H9 (cell line): ENCODE results near the gene ROBO2. TPM values are rescaled to one million over a fixed set of nuclear protein-coding genes. Genes with fewer than 3 reads are reported as not detected.

Experiments
- DNase-seq: peaks from one replicate; pipeline ENCODE4 v3.0.0-alpha.2; 2017
- H2AFZ ChIP-seq: one replicate; pipeline ENCODE4 v1.6.1; 2013; ENCODE audit warnings: mild to moderate bottlenecking, low read length, control low read depth, moderate library complexity
- H2AK5ac ChIP-seq: 2 replicates; pipeline ENCODE4 v1.6.1; 2013; ENCODE audit warnings: low read length, control low read depth, mixed read lengths; ENCODE audit not compliant: insufficient read length
- H2BK120ac ChIP-seq: one replicate; pipeline ENCODE4 v1.6.1; 2013; ENCODE audit warnings: low read depth, mild to moderate bottlenecking, low read length, control low read depth, inconsistent platforms; ENCODE audit not compliant: poor library complexity, severe bottlenecking
- H2BK12ac ChIP-seq: 2 replicates; pipeline ENCODE4 v1.6.1; 2013; ENCODE audit warnings: low read length, control low read depth, mixed read lengths, low read depth; ENCODE audit not compliant: insufficient read length
- H2BK15ac ChIP-seq: 2 replicates; pipeline ENCODE4 v1.6.1; 2013; ENCODE audit warnings: low read depth, low read length, control low read depth
- H2BK20ac ChIP-seq: one replicate; pipeline ENCODE4 v1.6.1; 2013; ENCODE audit warnings: low read depth, mild to moderate bottlenecking, low read length, control low read depth, inconsistent platforms; ENCODE audit not compliant: poor library complexity, severe bottlenecking
- H2BK5ac ChIP-seq: 2 replicates; pipeline ENCODE4 v1.6.1; 2013; ENCODE audit warnings: low read length, control low read depth, mixed read lengths; ENCODE audit not compliant: insufficient read length
- H3K14ac ChIP-seq: 2 replicates; pipeline ENCODE4 v1.6.1; 2013; ENCODE audit warnings: low read length, control low read depth; ENCODE audit not compliant: insufficient read depth
- H3K18ac ChIP-seq: 2 replicates; pipeline ENCODE4 v1.6.1; 2013; ENCODE audit warnings: low read depth, mild to moderate bottlenecking, mixed read lengths, low read length, control low read depth; ENCODE audit not compliant: insufficient read length
- H3K23ac ChIP-seq: 2 replicates; pipeline ENCODE4 v1.6.1; 2013; ENCODE audit warnings: low read length, control low read depth, mixed read lengths, low read depth; ENCODE audit not compliant: insufficient read length
- H3K23me2 ChIP-seq: 2 replicates; pipeline ENCODE4 v1.6.1; 2013; ENCODE audit warnings: low read depth, mild to moderate bottlenecking, mixed read lengths, low read length, control low read depth; ENCODE audit not compliant: insufficient read length, poor library complexity, severe bottlenecking
- H3K27ac ChIP-seq: 2 replicates; pipeline ENCODE4 v1.5.1; 2013; ENCODE audit warnings: low read length, control low read depth, mixed read lengths, low read depth; ENCODE audit not compliant: insufficient read length
- H3K27me3 ChIP-seq: 2 replicates; pipeline ENCODE4 v1.6.1; 2013; ENCODE audit warnings: low read length, control low read depth, inconsistent platforms; ENCODE audit not compliant: insufficient read depth
- H3K4ac ChIP-seq: 2 replicates; pipeline ENCODE4 v1.6.1; 2013; ENCODE audit warnings: low read depth, mild to moderate bottlenecking, control low read depth, inconsistent platforms, low read length, moderate library complexity
- H3K4me1 ChIP-seq: 2 replicates; pipeline ENCODE4 v1.6.1; 2013; ENCODE audit warnings: low read length, control low read depth, inconsistent platforms; ENCODE audit not compliant: insufficient read depth
- H3K4me2 ChIP-seq: 2 replicates; pipeline ENCODE4 v1.6.1; 2013; ENCODE audit warnings: low read length, control low read depth, mixed read lengths; ENCODE audit not compliant: insufficient read length, insufficient read depth
- H3K56ac ChIP-seq: 2 replicates; pipeline ENCODE4 v1.6.1; 2013; ENCODE audit warnings: low read depth, mild to moderate bottlenecking, mixed read lengths, low read length, control low read depth; ENCODE audit not compliant: insufficient read length
- H3K79me1 ChIP-seq: 2 replicates; pipeline ENCODE4 v1.6.1; 2013; ENCODE audit warnings: low read depth, mild to moderate bottlenecking, moderate library complexity, low read length, control low read depth, inconsistent platforms; ENCODE audit not compliant: insufficient read depth, poor library complexity, severe bottlenecking
- H3K79me2 ChIP-seq: 2 replicates; pipeline ENCODE4 v1.6.1; 2013; ENCODE audit warnings: low read length, control low read depth, inconsistent platforms; ENCODE audit not compliant: insufficient read depth
- H3K9ac ChIP-seq: 2 replicates; pipeline ENCODE4 v1.6.1; 2013; ENCODE audit warnings: low read length, control low read depth, mixed read lengths; ENCODE audit not compliant: insufficient read length; ENCODE audit errors: extremely low read depth
- H3K9me3 ChIP-seq: one replicate; pipeline ENCODE4 v1.6.1; 2013; ENCODE audit warnings: low read depth, low read length, inconsistent platforms; ENCODE audit not compliant: control insufficient read depth
- H3T11ph ChIP-seq: one replicate; pipeline ENCODE4 v1.6.1; 2013; ENCODE audit warnings: mild to moderate bottlenecking, low read length, control low read depth, inconsistent platforms
- H4K20me1 ChIP-seq: one replicate; pipeline ENCODE4 v1.6.1; 2013; ENCODE audit not compliant: control insufficient read depth, insufficient read length, insufficient read depth
- H4K5ac ChIP-seq: 2 replicates; pipeline ENCODE4 v1.6.1; 2013; ENCODE audit warnings: low read depth, mild to moderate bottlenecking, mixed read lengths, low read length, control low read depth; ENCODE audit not compliant: insufficient read length
- H4K8ac ChIP-seq: replicated peaks from 2 replicates; pipeline ENCODE4 v1.6.1; 2013; ENCODE audit warnings: low read length, control low read depth, mixed read lengths, low read depth; ENCODE audit not compliant: insufficient read length
- H4K91ac ChIP-seq: 2 replicates; pipeline ENCODE4 v1.6.1; 2013; ENCODE audit warnings: low read depth, mild to moderate bottlenecking, moderate library complexity, mixed read lengths, low read length, control low read depth; ENCODE audit not compliant: insufficient read length
- H3K27ac Mint-ChIP-seq, 3 experiments: 2 replicates in 2 of 3; 3 replicates in 1 of 3; pipeline ENCODE4 v1.8.0; 2020 to 2021; ENCODE audit warnings: mixed read lengths in 3 of 3, mild to moderate bottlenecking in 1 of 3, moderate library complexity in 1 of 3
- H3K27me3 Mint-ChIP-seq: 2 replicates; pipeline ENCODE4 v1.8.0; 2021; ENCODE audit warnings: low read depth, mild to moderate bottlenecking, moderate library complexity, mixed read lengths
- H3K36me3 Mint-ChIP-seq, 3 experiments: 2 replicates in 2 of 3; 3 replicates in 1 of 3; pipeline ENCODE4 v1.8.0; 2020 to 2021; ENCODE audit warnings: low read depth in 3 of 3, mixed read lengths in 3 of 3; ENCODE audit not compliant: insufficient read depth in 1 of 3
- H3K4me1 Mint-ChIP-seq, 2 experiments: 2 replicates each; pipeline ENCODE4 v1.8.0; 2020; ENCODE audit warnings: mixed read lengths in 2 of 2
- H3K4me3 Mint-ChIP-seq, 2 experiments: 2 replicates in 1 of 2; 3 replicates in 1 of 2; pipeline ENCODE4 v1.8.0; 2020 to 2021; ENCODE audit warnings: mild to moderate bottlenecking in 2 of 2, mixed read lengths in 2 of 2, moderate library complexity in 1 of 2
- H3K9me3 Mint-ChIP-seq, 2 experiments: 2 replicates in 1 of 2; 3 replicates in 1 of 2; pipeline ENCODE4 v1.8.0; 2020; ENCODE audit warnings: mild to moderate bottlenecking in 2 of 2, mixed read lengths in 2 of 2, moderate library complexity in 1 of 2
- CTCF ChIP-seq: fragments of 200-600 bp; sonication (generic); conservative IDR thresholded peaks from 3 replicates; pipeline ENCODE4 v1.8.0; 2021; ENCODE audit warnings: antibody characterized with exemption, mild to moderate bottlenecking
- WGBS: extraction: QIAGEN DNeasy Blood & Tissue Kit; methylation state at CpG from one replicate; pipeline ENCODE4 v1.1.7; 2013; ENCODE audit warnings: missing lambda C conversion rate, low lambda C conversion rate, mixed read lengths; ENCODE audit not compliant: insufficient read length; ENCODE audit errors: extremely low coverage; 5-methylcytosine and 5-hydroxymethylcytosine counted together
- total RNA-seq: library from RNA; stranded (reverse); gene quantifications from 2 replicates; pipeline ENCODE4 v1.2.1, GENCODE V29; 2021

Gene ROBO2
- total RNA-seq, 1 experiment from 2014 or later: 2.3 TPM

GRCh38 chr3:77526573-77527113, 486.7 kb downstream of the ROBO2 start:
- Histone ChIP-seq H3K23ac (no peak overlapping the region), H3K79me2 (no peaks in the 10 kb centered on the region), H3K27ac (no peak overlapping the region), H3T11ph (no peak overlapping the region), H3K18ac (no peak overlapping the region), H3K4me1 (no peaks in the 10 kb centered on the region), H4K91ac (no peak overlapping the region), H2BK12ac (no peak overlapping the region), H3K4ac (no peak overlapping the region), H4K20me1 (no peaks in the 10 kb centered on the region), H2AK5ac (no peak overlapping the region), H3K79me1 (no peaks in the 10 kb centered on the region), H4K5ac (no peak overlapping the region), H3K9ac (no peak overlapping the region), H2BK20ac (no peak overlapping the region), H2BK15ac (no peak overlapping the region), H3K4me2 (no peak overlapping the region), H3K27me3 (no peaks in the 10 kb centered on the region), H2BK120ac (no peak overlapping the region), H4K8ac (no peak overlapping the region), H2AFZ (no peak overlapping the region), H3K9me3 (no peaks in the 10 kb centered on the region), H3K23me2 (no peaks in the 10 kb centered on the region), H2BK5ac (no peak overlapping the region), H3K14ac (no peak overlapping the region), H3K56ac (no peak overlapping the region)
- H3K9me3 Mint-ChIP-seq: no peaks in the 10 kb centered on the region
- H3K27ac Mint-ChIP-seq: no peak overlapping the region
- no CpG with 5 or more reads among the region's 4 CpGs for WGBS
- TF ChIP-seq CTCF: no peak
- DNase-seq: no peak
- peaks cover 13 to 24% of the 10 kb centered on the region in 2 experiments for H3K4me1 Mint-ChIP-seq
- H3K36me3 Mint-ChIP-seq: no peaks in the 10 kb centered on the region
- no peak overlapping the region for H3K4me3 Mint-ChIP-seq
- H3K27me3 Mint-ChIP-seq: peaks cover 2% of the 10 kb centered on the region; the same call in 1 of the 2 replicates
